ENCODE results near the gene PSMA4. TPM values are rescaled to one million over a fixed set of nuclear protein-coding genes. Genes with fewer than 3 reads are reported as not detected.
"Not testable (repeated sequence)": the region's sequence is repeated elsewhere in the genome, so short reads cannot be mapped to it uniquely, and the experiment has no call there.

PSMA4 gene
- total and polyA plus RNA-seq, 2 experiments from 2014 or later, result 215 to 232 TPM

GRCh38 chr15:78508272-78508671 is 32.0 kb upstream of the PSMA4 start:
- Histone ChIP-seq H3K9me3 (ENCODE audit: low read depth) (no peaks in the 10 kb centered on the region), H4K20me1 (ENCODE audit: insufficient read depth, poor library complexity, severe bottlenecking) (no peaks in the 10 kb centered on the region), H3K4me2 (peak overlapping the region; percentile 83), H3K79me2 (no peaks in the 10 kb centered on the region), H3K9me2 (replicated peaks; ENCODE audit: insufficient read depth) (no peaks in the 10 kb centered on the region), H3K4me1 (ENCODE audit: insufficient read depth) (no peaks in the 10 kb centered on the region), H3K36me3 (replicated peaks; ENCODE audit: insufficient read depth, low read depth) (no peaks in the 10 kb centered on the region), H3K27ac (no peak overlapping the region), H3K4me3 (peak overlapping the region; percentile 20), H3K27me3 (no peaks in the 10 kb centered on the region), H2AFZ (peak overlapping the region; percentile 34)
- TF ChIP-seq EZH2phosphoT487 (IDR thresholded peaks at IDR 0.05; ENCODE audit: low read depth, severe bottlenecking, unreplicated experiment), result no peak
- no peak for TF ChIP-seq CTCF (IDR thresholded peaks at IDR 0.05; ENCODE audit: poor library complexity)
- no peak for TF ChIP-seq EZH2 (IDR thresholded peaks at IDR 0.05; ENCODE audit: borderline replicate concordance)
- WGBS (ENCODE audit: low lambda C conversion rate, missing lambda C conversion rate), result 45% methylated on average over 6 of the region's 6 CpGs
- DNase-seq (ENCODE audit: low spot score), result peak; percentile 12

GRCh38 chr15:78509726-78510312 is 30.4 kb upstream of the PSMA4 start:
- Histone ChIP-seq H3K36me3 (replicated peaks; ENCODE audit: insufficient read depth, low read depth) (no peaks in the 10 kb centered on the region), H4K20me1 (ENCODE audit: insufficient read depth, poor library complexity, severe bottlenecking) (no peaks in the 10 kb centered on the region), H3K27ac (no peak overlapping the region), H3K9me2 (replicated peaks; ENCODE audit: insufficient read depth) (no peaks in the 10 kb centered on the region), H3K4me1 (ENCODE audit: insufficient read depth) (no peaks in the 10 kb centered on the region), H3K27me3 (no peaks in the 10 kb centered on the region), H3K4me3 (no peak overlapping the region), H3K4me2 (no peak overlapping the region), H3K79me2 (no peaks in the 10 kb centered on the region), H2AFZ (no peak overlapping the region), H3K9me3 (ENCODE audit: low read depth) (no peaks in the 10 kb centered on the region)
- DNase-seq (ENCODE audit: low spot score), result no peak
- 80% methylated on average over 6 of the region's 6 CpGs for WGBS (ENCODE audit: low lambda C conversion rate, missing lambda C conversion rate)
- no peak for TF ChIP-seq EZH2phosphoT487 (IDR thresholded peaks at IDR 0.05; ENCODE audit: low read depth, severe bottlenecking, unreplicated experiment)

- DNase-seq (ENCODE audit: low spot score); H4K20me1 ChIP-seq (ENCODE audit: insufficient read depth, poor library complexity, severe bottlenecking); H3K4me1 ChIP-seq (ENCODE audit: insufficient read depth); H3K9me3 ChIP-seq (ENCODE audit: low read depth); H3K27ac ChIP-seq; H3K9me2 ChIP-seq (replicated peaks; ENCODE audit: insufficient read depth); H3K27me3 ChIP-seq; H3K79me2 ChIP-seq; H3K4me2 ChIP-seq; H2AFZ ChIP-seq; H3K4me3 ChIP-seq; H3K36me3 ChIP-seq (replicated peaks; ENCODE audit: insufficient read depth, low read depth): not testable (repeated sequence)
- 47% methylated on average over 3 of the region's 3 CpGs for WGBS (ENCODE audit: low lambda C conversion rate, missing lambda C conversion rate)
Measured at GRCh38 chr15:78520035-78520434, 20.2 kb upstream of the PSMA4 start.

- 94% methylated on average over 5 of the region's 5 CpGs for WGBS (ENCODE audit: low lambda C conversion rate, missing lambda C conversion rate)
- Histone ChIP-seq H2AFZ (no peak overlapping the region), H3K9me2 (replicated peaks; ENCODE audit: insufficient read depth) (no peaks in the 10 kb centered on the region), H3K27ac (no peak overlapping the region), H3K36me3 (replicated peaks; ENCODE audit: insufficient read depth, low read depth) (no peaks in the 10 kb centered on the region), H3K9me3 (ENCODE audit: low read depth) (no peaks in the 10 kb centered on the region), H3K79me2 (no peaks in the 10 kb centered on the region), H3K4me3 (no peak overlapping the region), H3K27me3 (no peaks in the 10 kb centered on the region), H3K4me1 (ENCODE audit: insufficient read depth) (no peaks in the 10 kb centered on the region), H4K20me1 (ENCODE audit: insufficient read depth, poor library complexity, severe bottlenecking) (no peaks in the 10 kb centered on the region), H3K4me2 (no peak overlapping the region)
- no peak for DNase-seq (ENCODE audit: low spot score)
- no peak for TF ChIP-seq EZH2 (IDR thresholded peaks at IDR 0.05; ENCODE audit: borderline replicate concordance)
- TF ChIP-seq CTCF (IDR thresholded peaks at IDR 0.05; ENCODE audit: poor library complexity), result no peak
- TF ChIP-seq EZH2phosphoT487 (IDR thresholded peaks at IDR 0.05; ENCODE audit: low read depth, severe bottlenecking, unreplicated experiment), result no peak
Measured at GRCh38 chr15:78524230-78524629, 16.0 kb upstream of the PSMA4 start.
